Endothelial cell of umbilical vein (primary cell): Measurements from ENCODE around the gene LYSMD2. TPM values are rescaled to one million over a fixed set of nuclear protein-coding genes. Genes with fewer than 3 reads are reported as not detected.
A peak's percentile ranks its signal among the peaks of the same experiment; 100 is the strongest.

Experiments
- BruUV-seq: library from RNA; stranded (reverse); fragments of 400-500 nt; replicated peaks from 2 replicates; lab custom pipeline; 2021; lab: Mats Ljungman, UMichigan
- CTCF ChIA-PET: fragments of 300-600, 350-600 bp; sonication (Branson Sonifier 250); formaldehyde crosslinking; loops from one replicate; lab custom pipeline; 2021; ENCODE audit warnings: antibody characterized with exemption, inconsistent platforms; lab: Charles Lee
- POLR2A ChIA-PET: fragments of 300-600, 350-600 bp; sonication (Branson Sonifier 250); formaldehyde crosslinking; loops from one replicate; lab custom pipeline; 2021; ENCODE audit warnings: antibody characterized with exemption, inconsistent platforms; lab: Charles Lee
- DNase-seq: peaks from one replicate; pipeline ENCODE4 v3.0.0-alpha.2; 2011; ENCODE audit warnings: low read depth, low spot score
- FAIRE-seq: peaks from 2 replicates; lab custom pipeline; 2011; peaks lifted over from hg19 to GRCh38; lab: Jason Lieb, UNC
- H2AFZ ChIP-seq: 2 replicates; pipeline ENCODE4 v1.6.0; 2012; ENCODE audit warnings: low read depth, low read length, control low read depth, inconsistent platforms
- H3K27ac ChIP-seq: 2 replicates; pipeline ENCODE4 v1.5.1; 2011; ENCODE audit warnings: low read depth, mild to moderate bottlenecking, control low read depth, low read length, moderate library complexity; ENCODE audit not compliant: insufficient read depth
- H3K27me3 ChIP-seq, 2 experiments: 2 replicates each; pipeline versions ENCODE4 v1.6.0 to v1.6.1; 2011; ENCODE audit warnings: low read length in 2 of 2, mixed read lengths in 1 of 2; ENCODE audit not compliant: control insufficient read depth in 2 of 2, insufficient read depth in 2 of 2
- H3K36me3 ChIP-seq, 2 experiments: 2 replicates in 1 of 2; 3 replicates in 1 of 2; pipeline ENCODE4 v1.5.1; 2011; ENCODE audit warnings: low read length in 2 of 2, mild to moderate bottlenecking in 1 of 2, moderate library complexity in 1 of 2; ENCODE audit not compliant: control insufficient read depth in 2 of 2, insufficient read depth in 2 of 2; ENCODE audit errors: extremely low read depth in 1 of 2
- H3K4me1 ChIP-seq: 3 replicates; pipeline ENCODE4 v1.5.1; 2011; ENCODE audit warnings: mild to moderate bottlenecking, low read length; ENCODE audit not compliant: control insufficient read depth, insufficient read depth; ENCODE audit errors: extremely low read depth
- H3K4me2 ChIP-seq: 2 replicates; pipeline ENCODE4 v1.6.1; 2011; ENCODE audit warnings: low read length, control low read depth, mixed read lengths; ENCODE audit not compliant: insufficient read depth
- H3K4me3 ChIP-seq, 3 experiments: fragments of 200-600 bp in 1 of 3; sonication (generic), shearing (Covaris generic) in 1 of 3; replicated peaks in 1 of 3; 2 replicates each; pipeline ENCODE4 v1.5.1; 2011 to 2016; ENCODE audit warnings: control low read depth in 3 of 3, low read length in 3 of 3, mild to moderate bottlenecking in 2 of 3, inconsistent platforms in 1 of 3, low read depth in 1 of 3, moderate library complexity in 1 of 3; ENCODE audit not compliant: insufficient read depth in 1 of 3
- H3K79me2 ChIP-seq: 2 replicates; pipeline ENCODE4 v1.6.0; 2012; ENCODE audit warnings: low read length, inconsistent platforms; ENCODE audit not compliant: control insufficient read depth, insufficient read depth
- H3K9ac ChIP-seq: replicated peaks from 2 replicates; pipeline ENCODE3; 2011; ENCODE audit warnings: low read length, control low read depth; ENCODE audit not compliant: insufficient read depth; ENCODE audit errors: extremely low read depth
- H3K9me1 ChIP-seq: replicated peaks from 3 replicates; pipeline ENCODE4 v1.6.0; 2011; ENCODE audit warnings: mild to moderate bottlenecking, low read length; ENCODE audit not compliant: control insufficient read depth, insufficient read depth; ENCODE audit errors: extremely low read depth
- H3K9me3 ChIP-seq: replicated peaks from 2 replicates; pipeline ENCODE4 v1.5.1; 2012; ENCODE audit warnings: low read length, inconsistent platforms; ENCODE audit not compliant: control insufficient read depth, insufficient read depth
- H4K20me1 ChIP-seq: replicated peaks from 2 replicates; pipeline ENCODE3; 2011; ENCODE audit warnings: mild to moderate bottlenecking, low read length; ENCODE audit not compliant: control insufficient read depth, insufficient read depth; ENCODE audit errors: extremely low read depth
- EZH2 ChIP-seq: IDR thresholded peaks from 2 replicates; pipeline ENCODE4 v1.6.1; 2012; ENCODE audit warnings: borderline replicate concordance, low read depth, mild to moderate bottlenecking, moderate library complexity, low read length, inconsistent platforms; ENCODE audit not compliant: severe bottlenecking
- FOS ChIP-seq: IDR thresholded peaks from 2 replicates; pipeline ENCODE4 v1.6.1; 2011; ENCODE audit warnings: mild to moderate bottlenecking, low read length, moderate library complexity, borderline replicate concordance; ENCODE audit not compliant: insufficient read depth
- GATA2 ChIP-seq: IDR thresholded peaks from 2 replicates; pipeline ENCODE4 v1.7.0; 2011; ENCODE audit warnings: low read depth, mild to moderate bottlenecking, moderate library complexity, mixed read lengths, low read length; ENCODE audit not compliant: insufficient read length, insufficient read depth
- JUN ChIP-seq: IDR thresholded peaks from 2 replicates; pipeline ENCODE4 v1.6.1; 2011; ENCODE audit warnings: borderline replicate concordance, low read depth; ENCODE audit not compliant: insufficient read length, insufficient read depth
- MYC ChIP-seq: IDR thresholded peaks from one replicate; pipeline ENCODE4 v1.6.1; 2011; ENCODE audit warnings: mild to moderate bottlenecking, low read depth, low read length
- POLR2A ChIP-seq: IDR thresholded peaks from 2 replicates; pipeline ENCODE4 v1.6.1; 2012; ENCODE audit warnings: low read depth, mild to moderate bottlenecking, control low read depth, low read length
- POLR2AphosphoS5 ChIP-seq: IDR thresholded peaks from 2 replicates; pipeline ENCODE4 v1.6.1; 2012; ENCODE audit warnings: low read depth, mild to moderate bottlenecking, control low read depth, low read length, moderate library complexity; ENCODE audit not compliant: insufficient read depth
- dilution Hi-C: fragments of 300-500 bp; cut with MboI; formaldehyde crosslinking; loops from one replicate; pipeline ENCODE4 v1.15.0; 2019; ENCODE audit warnings: low sequenced_read_pairs; ENCODE audit not compliant: extremely low pct_ligation_motif_present
- intact Hi-C: fragments of 100-400 bp; cut with micrococcal nuclease; formaldehyde crosslinking; loops from one replicate; pipeline ENCODE4 v1.10.0; 2022
- polyA plus RNA-seq, 4 experiments: library from polyadenylated mRNA; depleted of rRNA in 3 of 4; stranded (reverse) in 3 of 4; unstranded in 1 of 4; fragments of >200 nt; gene quantifications; 2 replicates each; pipeline versions ENCODE4 v1.2.1 to v1.2.3, GENCODE V29; 2011 to 2012; ENCODE audit warnings: missing spikeins in 1 of 4
- total RNA-seq: library from RNA; stranded (reverse); gene quantifications from 2 replicates; pipeline ENCODE4 v1.2.3, GENCODE V29; 2021
- TF ChIP-seq, protein P1 (sequence below), 2 donors: IDR thresholded peaks; 1 replicate in 1 of 2; 2 replicates in 1 of 2; pipeline ENCODE4 v1.5.1; 2011; ENCODE audit warnings: low read length in 2 of 2, mild to moderate bottlenecking in 2 of 2, moderate library complexity in 2 of 2, control low read depth in 1 of 2, inconsistent platforms in 1 of 2, low read depth in 1 of 2; ENCODE audit not compliant: insufficient read depth in 1 of 2; ENCODE audit errors: extremely low read depth in 1 of 2
- TF ChIP-seq, protein P2 (sequence below): IDR thresholded peaks from 2 replicates; pipeline ENCODE4 v1.6.1; 2011; ENCODE audit not compliant: insufficient read depth, insufficient read length

The LYSMD2 gene
- total and polyA plus RNA-seq, 2 donors (not counting 3 experiments of a cell fraction or from before 2014, with no cell fraction given): 6.2 to 8.0 TPM

DNA sequence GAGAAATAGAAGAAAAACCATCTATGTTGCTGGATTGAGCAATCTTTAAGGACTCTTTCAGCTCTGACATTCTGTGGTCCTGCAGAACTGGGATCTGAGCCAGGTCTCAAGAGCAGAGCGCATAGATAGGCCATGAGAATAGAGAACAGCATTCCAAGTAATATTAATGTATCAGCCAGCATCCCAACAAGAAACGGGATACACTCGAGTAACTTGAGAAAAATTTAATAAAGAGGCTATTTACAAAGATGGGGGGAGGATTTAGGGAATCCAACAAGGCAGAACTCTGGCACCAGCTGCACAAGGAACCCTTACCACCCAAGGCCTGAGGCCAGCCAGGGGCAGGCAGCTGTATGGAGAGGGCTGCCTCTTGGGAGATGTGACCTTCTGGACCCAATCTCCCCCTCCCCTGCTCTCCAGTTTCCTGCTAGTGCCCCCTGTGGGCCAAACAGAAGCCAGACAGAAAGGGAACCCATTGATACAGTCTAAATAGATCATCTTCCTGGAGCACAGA is 22.2 kb upstream of the LYSMD2 start:
- BruUV-seq: no TSS peak
- CTCF ChIA-PET: interaction anchor here (0.9 kb wide), 1 partner anchor 17 kb away, joined by 4 read pairs; no protein-coding TSS in a partner anchor
- dilution Hi-C loops: no loop called here

GRCh38 chr15:51758645-51759044 is 21.2 kb upstream of the LYSMD2 start:
- H4K20me1 ChIP-seq: no peaks in the 10 kb centered on the region
- TF ChIP-seq EZH2 (no peak), FOS (no peak), MYC (no peak), JUN (no peak), POLR2AphosphoS5 (no peak), GATA2 (no peak), POLR2A (no peak)
- TF ChIP-seq, protein P1, sequence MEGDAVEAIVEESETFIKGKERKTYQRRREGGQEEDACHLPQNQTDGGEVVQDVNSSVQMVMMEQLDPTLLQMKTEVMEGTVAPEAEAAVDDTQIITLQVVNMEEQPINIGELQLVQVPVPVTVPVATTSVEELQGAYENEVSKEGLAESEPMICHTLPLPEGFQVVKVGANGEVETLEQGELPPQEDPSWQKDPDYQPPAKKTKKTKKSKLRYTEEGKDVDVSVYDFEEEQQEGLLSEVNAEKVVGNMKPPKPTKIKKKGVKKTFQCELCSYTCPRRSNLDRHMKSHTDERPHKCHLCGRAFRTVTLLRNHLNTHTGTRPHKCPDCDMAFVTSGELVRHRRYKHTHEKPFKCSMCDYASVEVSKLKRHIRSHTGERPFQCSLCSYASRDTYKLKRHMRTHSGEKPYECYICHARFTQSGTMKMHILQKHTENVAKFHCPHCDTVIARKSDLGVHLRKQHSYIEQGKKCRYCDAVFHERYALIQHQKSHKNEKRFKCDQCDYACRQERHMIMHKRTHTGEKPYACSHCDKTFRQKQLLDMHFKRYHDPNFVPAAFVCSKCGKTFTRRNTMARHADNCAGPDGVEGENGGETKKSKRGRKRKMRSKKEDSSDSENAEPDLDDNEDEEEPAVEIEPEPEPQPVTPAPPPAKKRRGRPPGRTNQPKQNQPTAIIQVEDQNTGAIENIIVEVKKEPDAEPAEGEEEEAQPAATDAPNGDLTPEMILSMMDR (IDR thresholded peaks at IDR 0.05; ENCODE audit: extremely low read depth in 1 of 2, insufficient read depth in 1 of 2, low read depth in 1 of 2, low read length in 2 of 2): no peak
- TF ChIP-seq, protein P2, sequence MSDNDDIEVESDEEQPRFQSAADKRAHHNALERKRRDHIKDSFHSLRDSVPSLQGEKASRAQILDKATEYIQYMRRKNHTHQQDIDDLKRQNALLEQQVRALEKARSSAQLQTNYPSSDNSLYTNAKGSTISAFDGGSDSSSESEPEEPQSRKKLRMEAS: no peak
- dilution Hi-C loops: no loop called here
- no peak for FAIRE-seq
- H3K4me1 ChIP-seq: no peaks in the 10 kb centered on the region
- BruUV-seq: no TSS peak
- ChIA-PET POLR2A (no interaction called here), CTCF (interaction anchor here (2.8 to 5.3 kb wide), 2 partner anchors 18 to 109 kb away, joined by 15 to 42 read pairs; no protein-coding TSS in a partner anchor)
- no peaks in the 10 kb centered on the region for H3K9me3 ChIP-seq
- no peak overlapping the region for H3K4me2 ChIP-seq
- H3K27ac ChIP-seq: no peak overlapping the region
- intact Hi-C loops: no loop called here
- H3K4me3 ChIP-seq: no peak overlapping the region
- H3K36me3 ChIP-seq: no peaks in the 10 kb centered on the region
- H2AFZ ChIP-seq: no peak overlapping the region
- DNase-seq: no peak
- H3K9me1 ChIP-seq: no peaks in the 10 kb centered on the region
- no peak overlapping the region for H3K9ac ChIP-seq
- H3K79me2 ChIP-seq: no peaks in the 10 kb centered on the region
- peaks cover 23 to 27% of the 10 kb centered on the region in 2 experiments for H3K27me3 ChIP-seq

More for the DNA sequence above, 22.2 kb upstream of the LYSMD2 start:
- no peaks in the 10 kb centered on the region for H3K36me3 ChIP-seq
- no peaks in the 10 kb centered on the region for H3K9me1 ChIP-seq
- H3K4me3 ChIP-seq: no peak overlapping the region
- TF ChIP-seq POLR2A: no peak
- TF ChIP-seq, protein P1 (IDR thresholded peaks at IDR 0.05; ENCODE audit: extremely low read depth in 1 of 2, insufficient read depth in 1 of 2, low read depth in 1 of 2, low read length in 2 of 2): peak; percentile 5 to 12
- H3K27ac ChIP-seq: no peak overlapping the region
- intact Hi-C loops: no loop called here
- POLR2A ChIA-PET: no interaction called here
- H2AFZ ChIP-seq: no peak overlapping the region
- peaks cover 18 to 20% of the 10 kb centered on the region in 2 experiments for H3K27me3 ChIP-seq
- no peaks in the 10 kb centered on the region for H3K79me2 ChIP-seq
- no peaks in the 10 kb centered on the region for H4K20me1 ChIP-seq
- DNase-seq: no peak
- H3K9ac ChIP-seq: no peak overlapping the region
- no peaks in the 10 kb centered on the region for H3K9me3 ChIP-seq
- H3K4me1 ChIP-seq: no peaks in the 10 kb centered on the region
- no peak for FAIRE-seq
- no peak overlapping the region for H3K4me2 ChIP-seq
